Frontal cortex (tissue), 4 donors: ENCODE data around the gene VSIR. TPM values are rescaled to one million over a fixed set of nuclear protein-coding genes. Genes with fewer than 3 reads are reported as not detected.

Experiments used
- DNase-seq, 2 donors: peaks; one replicate each; pipeline ENCODE4 v3.0.0; 2012; ENCODE audit warnings: low spot score in 2 of 2
- FAIRE-seq: peaks from 2 replicates; lab custom pipeline; 2012; peaks lifted over from hg19 to GRCh38; lab: Jason Lieb, UNC
- total RNA-seq: library from RNA; depleted of rRNA; stranded (reverse); fragments of >200 nt; gene quantifications from one replicate; pipeline ENCODE4 v1.2.3, GENCODE V29; 2014
- donor health status: control.
- donor health status: control.
- donor health status: control.

The VSIR gene
- total RNA-seq, 1 donor from 2014 or later: 2.0 TPM

GRCh38 chr10:71807557-71808510 is 34.5 kb upstream of the VSIR start:
- no peak for FAIRE-seq
- DNase-seq: no peak

DNA sequence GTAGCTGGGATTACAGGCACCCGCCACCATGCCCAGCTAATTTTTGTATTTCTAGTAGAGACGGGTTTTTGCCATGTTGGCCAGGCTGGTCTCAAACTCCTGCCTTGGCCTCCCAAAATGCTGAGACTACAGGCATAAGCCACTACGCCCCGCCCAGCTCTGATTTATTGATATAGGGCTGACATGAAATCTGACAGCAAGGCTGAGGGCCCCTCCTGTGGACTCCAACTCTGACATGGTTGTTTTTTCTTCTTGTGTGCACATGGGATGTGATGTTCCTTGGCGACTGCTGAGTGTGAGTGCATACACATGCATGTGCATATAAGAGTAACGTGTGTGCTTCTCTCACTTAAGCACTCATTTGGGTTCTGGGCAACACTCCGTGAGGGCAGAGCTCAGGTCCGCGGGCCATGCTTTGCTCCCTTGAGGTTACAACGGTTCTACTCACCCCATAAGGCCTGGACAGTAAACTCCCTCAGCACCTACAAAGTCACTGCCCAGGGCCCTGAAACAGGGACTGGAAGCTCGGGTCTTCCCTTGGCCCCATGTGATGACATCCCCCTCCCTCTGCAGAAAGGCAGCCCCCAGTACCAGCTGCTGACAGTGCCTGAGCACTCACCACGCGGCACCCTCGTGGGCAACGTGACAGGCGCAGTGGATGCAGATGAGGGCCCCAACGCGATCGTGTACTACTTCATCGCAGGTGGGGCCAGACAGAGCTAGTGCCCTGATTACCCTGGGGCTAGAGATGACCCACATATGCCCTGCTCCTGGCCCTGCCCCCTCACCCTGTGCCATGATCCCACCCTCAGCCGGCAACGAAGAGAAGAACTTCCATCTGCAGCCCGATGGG is 33.6 kb upstream of the VSIR start:
- FAIRE-seq: no peak

GRCh38 chr10:71805776-71806703 is 32.7 kb upstream of the VSIR start:
- no peak for DNase-seq
- FAIRE-seq: no peak

More for the DNA sequence above, 33.6 kb upstream of the VSIR start:
- no peak for DNase-seq

DNA sequence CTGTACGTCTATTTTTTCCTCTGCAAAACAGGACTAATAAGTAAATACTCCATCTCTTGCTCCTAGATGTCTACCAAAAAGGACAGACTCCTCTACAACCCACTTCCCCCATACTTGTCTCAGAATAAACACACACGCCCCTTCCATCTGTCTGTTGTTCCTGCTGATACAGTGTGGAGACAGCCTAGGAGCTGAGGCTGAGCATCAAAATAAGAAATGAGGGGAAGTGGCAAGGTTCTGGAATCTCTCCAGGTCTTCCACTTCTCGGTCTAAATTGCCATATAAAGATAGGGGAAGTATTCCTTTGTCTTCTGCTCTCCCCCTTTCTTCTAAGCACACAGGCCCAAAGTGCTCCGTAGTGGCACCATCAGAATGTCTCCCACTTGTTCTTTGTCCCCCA is 30.8 kb upstream of the VSIR start:
- DNase-seq: no peak
- no peak for FAIRE-seq

GRCh38 chr10:71802715-71803488 is 29.6 kb upstream of the VSIR start:
- no peak for FAIRE-seq

GRCh38 chr10:71802235-71802634 is 28.9 kb upstream of the VSIR start:
- DNase-seq (no peak), FAIRE-seq (no peak)

More at GRCh38 chr10:71802715-71803488, 29.6 kb upstream of the VSIR start:
- no peak for DNase-seq

GRCh38 chr10:71801361-71801760 is 28.0 kb upstream of the VSIR start:
- DNase-seq (no peak), FAIRE-seq (no peak)

GRCh38 chr10:71799608-71800453 is 26.5 kb upstream of the VSIR start:
- DNase-seq (no peak), FAIRE-seq (no peak)

GRCh38 chr10:71799112-71799511 is 25.8 kb upstream of the VSIR start:
- FAIRE-seq: no peak
- DNase-seq: no peak

DNA sequence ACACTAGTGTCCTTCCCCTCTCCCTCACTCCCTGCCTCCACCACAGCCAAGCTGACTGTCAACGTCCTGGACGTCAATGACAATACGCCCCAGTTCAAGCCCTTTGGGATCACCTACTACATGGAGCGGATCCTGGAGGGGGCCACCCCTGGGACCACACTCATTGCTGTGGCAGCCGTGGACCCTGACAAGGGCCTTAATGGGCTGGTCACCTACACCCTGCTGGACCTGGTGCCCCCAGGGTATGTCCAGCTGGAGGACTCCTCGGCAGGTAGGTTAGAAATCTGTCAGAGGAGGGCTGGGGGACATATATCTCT is 24.9 kb upstream of the VSIR start:
- DNase-seq: no peak

GRCh38 chr10:71797533-71798307 is 24.4 kb upstream of the VSIR start:
- DNase-seq (no peak), FAIRE-seq (no peak)

More for the DNA sequence above, 24.9 kb upstream of the VSIR start:
- FAIRE-seq: no peak

DNA sequence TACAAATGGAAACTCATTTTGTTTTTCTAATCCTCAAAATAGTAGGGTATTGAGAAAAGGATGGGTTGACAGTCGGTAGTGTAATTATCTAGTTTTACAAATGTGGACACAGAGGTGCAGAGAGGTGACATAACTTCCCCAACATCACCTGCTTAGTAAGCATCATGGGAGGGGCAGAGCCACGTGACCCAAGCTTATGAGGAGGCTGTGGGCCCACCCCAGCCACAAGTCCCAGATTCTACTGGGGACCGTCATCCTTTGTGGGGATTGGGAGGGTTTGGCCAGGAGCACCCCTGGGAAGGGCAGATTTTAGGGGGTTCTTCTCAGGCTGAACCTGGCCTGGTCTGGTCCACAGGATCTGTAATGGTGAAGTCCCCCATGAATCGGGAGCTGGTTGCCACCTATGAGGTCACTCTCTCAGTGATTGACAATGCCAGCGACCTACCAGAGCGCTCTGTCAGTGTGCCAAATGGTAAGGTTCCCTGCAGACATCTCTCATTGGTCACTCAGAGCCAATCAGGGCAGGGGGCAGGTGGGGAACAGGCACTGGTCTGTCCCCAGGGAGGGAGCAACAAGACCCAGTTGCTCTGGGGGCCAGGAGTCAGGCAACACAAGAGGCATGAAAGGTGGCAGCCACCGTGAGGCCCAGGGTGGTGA is 23.6 kb upstream of the VSIR start:
- no peak for FAIRE-seq
- DNase-seq: no peak

- DNase-seq: no peak
- FAIRE-seq: no peak
Measured at GRCh38 chr10:71795248-71795647, 21.9 kb upstream of the VSIR start.

- DNase-seq (no peak), FAIRE-seq (no peak)
Measured at GRCh38 chr10:71790749-71791440, 17.6 kb upstream of the VSIR start.

DNA sequence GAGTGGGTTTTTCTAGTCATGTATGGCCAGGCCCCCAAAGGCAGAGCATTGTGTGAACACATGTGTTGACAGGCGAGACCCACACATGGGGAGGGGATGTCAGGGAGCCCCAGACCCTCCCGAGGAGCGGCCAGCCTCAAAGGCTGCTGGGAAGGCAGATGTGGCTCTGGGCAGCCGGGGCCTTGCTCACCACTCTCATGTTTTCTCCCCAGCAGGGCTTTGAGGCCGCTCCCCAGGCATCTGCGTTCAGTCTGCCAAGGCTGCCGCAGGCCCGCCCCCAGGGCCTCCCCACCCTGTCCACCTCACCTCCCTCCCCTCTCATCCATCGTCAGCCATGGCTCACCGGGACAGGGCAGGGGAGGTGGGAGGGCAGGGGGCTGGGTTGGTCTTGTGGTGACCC is 16.6 kb upstream of the VSIR start:
- FAIRE-seq: no peak
- DNase-seq: no peak

DNA sequence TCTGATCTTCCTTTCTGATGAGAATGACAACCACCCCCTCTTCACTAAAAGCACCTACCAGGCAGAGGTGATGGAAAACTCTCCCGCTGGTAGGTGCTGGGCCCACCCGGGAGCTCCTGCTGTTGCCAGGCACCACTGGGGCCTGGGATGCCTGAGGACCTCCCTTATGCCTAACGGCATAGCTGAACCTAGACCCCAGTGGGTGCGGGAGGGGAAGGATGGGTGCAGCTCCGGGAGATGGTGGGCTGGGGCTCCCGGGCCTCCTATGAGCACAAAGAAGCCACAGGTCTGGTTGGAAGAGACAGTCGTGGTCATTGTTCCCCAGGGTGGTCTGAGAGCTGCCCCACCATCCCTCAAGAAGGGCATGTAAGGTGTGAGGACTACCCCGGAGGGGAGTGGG is 15.6 kb upstream of the VSIR start:
- no peak for DNase-seq
- FAIRE-seq: no peak
